ENCODE results near the gene BTG1.
A peak's percentile ranks its signal among the peaks of the same experiment; 100 is the strongest.

BTG1 gene

GRCh38 chr12:92145731-92146496, at the start of gene BTG1:
BTG1 (minus strand) TSS chr12:92145846; CDS start chr12:92145535, 311 bp downstream.
- Histone ChIP-seq H3K27me3 (ENCODE audit: control insufficient read depth, insufficient read depth, low read length) (no peaks in the 10 kb centered on the region), H3K27ac (ENCODE audit: low read depth, low read length) (peak within 1 kb of the TSS; percentile 90), H3K9me3 (ENCODE audit: control insufficient read depth, insufficient read depth, low read length) (no peaks in the 10 kb centered on the region), H3K36me3 (ENCODE audit: control insufficient read depth, insufficient read depth, low read length) (peaks cover 27% of the 10 kb centered on the region), H3K9ac (ENCODE audit: low read depth, low read length) (peak within 1 kb of the TSS; percentile 88), H3K4me3 (ENCODE audit: low read depth, low read length) (peak within 1 kb of the TSS; percentile 96), H3K4me1 (ENCODE audit: control insufficient read depth, insufficient read depth, low read length) (peaks cover 30% of the 10 kb centered on the region)

- Histone ChIP-seq H3K9me3 (ENCODE audit: control insufficient read depth, insufficient read depth, low read length) (no peaks in the 10 kb centered on the region), H3K4me3 (ENCODE audit: low read depth, low read length) (no peak overlapping the region), H3K4me1 (ENCODE audit: control insufficient read depth, insufficient read depth, low read length) (peaks cover 6% of the 10 kb centered on the region; the same call in 1 of the 2 replicates), H3K27me3 (ENCODE audit: control insufficient read depth, insufficient read depth, low read length) (no peaks in the 10 kb centered on the region), H3K27ac (ENCODE audit: low read depth, low read length) (no peak overlapping the region), H3K36me3 (ENCODE audit: control insufficient read depth, insufficient read depth, low read length) (no peaks in the 10 kb centered on the region), H3K9ac (ENCODE audit: low read depth, low read length) (no peak overlapping the region)
These were observed 48.9 kb upstream of the BTG1 start for GRCh38 chr12:92194561-92194960.

GRCh38 chr12:92193846-92194245, 48.2 kb upstream of the BTG1 start:
- Histone ChIP-seq H3K36me3 (ENCODE audit: control insufficient read depth, insufficient read depth, low read length) (no peaks in the 10 kb centered on the region), H3K9me3 (ENCODE audit: control insufficient read depth, insufficient read depth, low read length) (no peaks in the 10 kb centered on the region)

GRCh38 chr12:92193063-92193462, 47.4 kb upstream of the BTG1 start:
- no peaks in the 10 kb centered on the region for H3K9me3 ChIP-seq (ENCODE audit: control insufficient read depth, insufficient read depth, low read length)
- H3K4me3 ChIP-seq (ENCODE audit: low read depth, low read length): no peak overlapping the region
- H3K4me1 ChIP-seq (ENCODE audit: control insufficient read depth, insufficient read depth, low read length): peaks cover 6% of the 10 kb centered on the region; the same call in 1 of the 2 replicates
- no peaks in the 10 kb centered on the region for H3K36me3 ChIP-seq (ENCODE audit: control insufficient read depth, insufficient read depth, low read length)
- no peak overlapping the region for H3K27ac ChIP-seq (ENCODE audit: low read depth, low read length)
- H3K27me3 ChIP-seq (ENCODE audit: control insufficient read depth, insufficient read depth, low read length): no peaks in the 10 kb centered on the region
- no peak overlapping the region for H3K9ac ChIP-seq (ENCODE audit: low read depth, low read length)

More at GRCh38 chr12:92193846-92194245, 48.2 kb upstream of the BTG1 start:
- H3K27me3 ChIP-seq (ENCODE audit: control insufficient read depth, insufficient read depth, low read length): no peaks in the 10 kb centered on the region
- H3K4me1 ChIP-seq (ENCODE audit: control insufficient read depth, insufficient read depth, low read length): peaks cover 6% of the 10 kb centered on the region; the same call in 1 of the 2 replicates
- no peak overlapping the region for H3K4me3 ChIP-seq (ENCODE audit: low read depth, low read length)
- H3K27ac ChIP-seq (ENCODE audit: low read depth, low read length): no peak overlapping the region
- H3K9ac ChIP-seq (ENCODE audit: low read depth, low read length): no peak overlapping the region

GRCh38 chr12:92192360-92192759, 46.7 kb upstream of the BTG1 start:
- Histone ChIP-seq H3K4me1 (ENCODE audit: control insufficient read depth, insufficient read depth, low read length) (peaks cover 6% of the 10 kb centered on the region; the same call in 1 of the 2 replicates), H3K4me3 (ENCODE audit: low read depth, low read length) (no peak overlapping the region), H3K27ac (ENCODE audit: low read depth, low read length) (no peak overlapping the region), H3K9me3 (ENCODE audit: control insufficient read depth, insufficient read depth, low read length) (no peaks in the 10 kb centered on the region), H3K36me3 (ENCODE audit: control insufficient read depth, insufficient read depth, low read length) (no peaks in the 10 kb centered on the region), H3K27me3 (ENCODE audit: control insufficient read depth, insufficient read depth, low read length) (no peaks in the 10 kb centered on the region), H3K9ac (ENCODE audit: low read depth, low read length) (no peak overlapping the region)

- Histone ChIP-seq H3K36me3 (ENCODE audit: control insufficient read depth, insufficient read depth, low read length) (no peaks in the 10 kb centered on the region), H3K27ac (ENCODE audit: low read depth, low read length) (no peak overlapping the region), H3K4me3 (ENCODE audit: low read depth, low read length) (no peak overlapping the region), H3K9ac (ENCODE audit: low read depth, low read length) (no peak overlapping the region), H3K9me3 (ENCODE audit: control insufficient read depth, insufficient read depth, low read length) (no peaks in the 10 kb centered on the region), H3K27me3 (ENCODE audit: control insufficient read depth, insufficient read depth, low read length) (no peaks in the 10 kb centered on the region), H3K4me1 (ENCODE audit: control insufficient read depth, insufficient read depth, low read length) (peaks cover 6% of the 10 kb centered on the region; the same call in 1 of the 2 replicates)
These were observed 45.4 kb upstream of the BTG1 start for GRCh38 chr12:92191061-92191460.

GRCh38 chr12:92188517-92189188, 43.0 kb upstream of the BTG1 start:
- Histone ChIP-seq H3K4me1 (ENCODE audit: control insufficient read depth, insufficient read depth, low read length) (peaks cover 4% of the 10 kb centered on the region; the same call in 1 of the 2 replicates), H3K9ac (ENCODE audit: low read depth, low read length) (no peak overlapping the region), H3K9me3 (ENCODE audit: control insufficient read depth, insufficient read depth, low read length) (no peaks in the 10 kb centered on the region), H3K27ac (ENCODE audit: low read depth, low read length) (no peak overlapping the region), H3K27me3 (ENCODE audit: control insufficient read depth, insufficient read depth, low read length) (no peaks in the 10 kb centered on the region), H3K4me3 (ENCODE audit: low read depth, low read length) (no peak overlapping the region), H3K36me3 (ENCODE audit: control insufficient read depth, insufficient read depth, low read length) (no peaks in the 10 kb centered on the region)

- Histone ChIP-seq H3K9ac (ENCODE audit: low read depth, low read length) (no peak overlapping the region), H3K4me3 (ENCODE audit: low read depth, low read length) (no peak overlapping the region)
These were observed 40.4 kb upstream of the BTG1 start for GRCh38 chr12:92186038-92186470.

GRCh38 chr12:92185052-92185451, 39.4 kb upstream of the BTG1 start:
- no peak overlapping the region for H3K27ac ChIP-seq (ENCODE audit: low read depth, low read length)

More at GRCh38 chr12:92186038-92186470, 40.4 kb upstream of the BTG1 start:
- H3K4me1 ChIP-seq (ENCODE audit: control insufficient read depth, insufficient read depth, low read length): peaks cover 6% of the 10 kb centered on the region; the same call in 1 of the 2 replicates
- H3K27me3 ChIP-seq (ENCODE audit: control insufficient read depth, insufficient read depth, low read length): no peaks in the 10 kb centered on the region
- no peak overlapping the region for H3K27ac ChIP-seq (ENCODE audit: low read depth, low read length)
- no peaks in the 10 kb centered on the region for H3K9me3 ChIP-seq (ENCODE audit: control insufficient read depth, insufficient read depth, low read length)
- H3K36me3 ChIP-seq (ENCODE audit: control insufficient read depth, insufficient read depth, low read length): no peaks in the 10 kb centered on the region

GRCh38 chr12:92183575-92183974, 37.9 kb upstream of the BTG1 start:
- no peak overlapping the region for H3K27ac ChIP-seq (ENCODE audit: low read depth, low read length)
- no peak overlapping the region for H3K4me3 ChIP-seq (ENCODE audit: low read depth, low read length)
- no peaks in the 10 kb centered on the region for H3K9me3 ChIP-seq (ENCODE audit: control insufficient read depth, insufficient read depth, low read length)
- no peak overlapping the region for H3K9ac ChIP-seq (ENCODE audit: low read depth, low read length)
- H3K4me1 ChIP-seq (ENCODE audit: control insufficient read depth, insufficient read depth, low read length): peaks cover 6% of the 10 kb centered on the region; the same call in 1 of the 2 replicates
- H3K27me3 ChIP-seq (ENCODE audit: control insufficient read depth, insufficient read depth, low read length): no peaks in the 10 kb centered on the region
- H3K36me3 ChIP-seq (ENCODE audit: control insufficient read depth, insufficient read depth, low read length): no peaks in the 10 kb centered on the region

More at GRCh38 chr12:92185052-92185451, 39.4 kb upstream of the BTG1 start:
- Histone ChIP-seq H3K9me3 (ENCODE audit: control insufficient read depth, insufficient read depth, low read length) (no peaks in the 10 kb centered on the region), H3K36me3 (ENCODE audit: control insufficient read depth, insufficient read depth, low read length) (no peaks in the 10 kb centered on the region), H3K4me3 (ENCODE audit: low read depth, low read length) (no peak overlapping the region), H3K27me3 (ENCODE audit: control insufficient read depth, insufficient read depth, low read length) (no peaks in the 10 kb centered on the region), H3K4me1 (ENCODE audit: control insufficient read depth, insufficient read depth, low read length) (peaks cover 6% of the 10 kb centered on the region; the same call in 1 of the 2 replicates), H3K9ac (ENCODE audit: low read depth, low read length) (no peak overlapping the region)

GRCh38 chr12:92178340-92178739, 32.7 kb upstream of the BTG1 start:
- Histone ChIP-seq H3K36me3 (ENCODE audit: control insufficient read depth, insufficient read depth, low read length) (no peaks in the 10 kb centered on the region), H3K9ac (ENCODE audit: low read depth, low read length) (no peak overlapping the region), H3K4me1 (ENCODE audit: control insufficient read depth, insufficient read depth, low read length) (peaks cover 8% of the 10 kb centered on the region), H3K4me3 (ENCODE audit: low read depth, low read length) (no peak overlapping the region), H3K27ac (ENCODE audit: low read depth, low read length) (no peak overlapping the region), H3K27me3 (ENCODE audit: control insufficient read depth, insufficient read depth, low read length) (no peaks in the 10 kb centered on the region), H3K9me3 (ENCODE audit: control insufficient read depth, insufficient read depth, low read length) (no peaks in the 10 kb centered on the region)

All from HUES48 (cell line).